SK-N-SH (cell line): ENCODE results near the gene TM2D1. TPM values are rescaled to one million over a fixed set of nuclear protein-coding genes. Genes with fewer than 3 reads are reported as not detected.

ENCODE experiments used
- CTCF ChIA-PET: fragments of 300-600, 350-600 bp; formaldehyde crosslinking; extraction: SDS; loops from one replicate; lab custom pipeline; 2021; lab: Yijun Ruan, JAX
- POLR2A ChIA-PET: fragments of 350-600 bp; sonication (Branson Sonifier 250); formaldehyde crosslinking; extraction: SDS; loops from one replicate; lab custom pipeline; 2020; ENCODE audit warnings: antibody characterized with exemption, inconsistent platforms; lab: Yijun Ruan, JAX
- DNase-seq: peaks from one replicate; pipeline ENCODE4 v3.0.0; 2012
- H2AFZ ChIP-seq: fragments of 200-600 bp; sonication (generic); 2 replicates; pipeline ENCODE4 v1.8.1; 2016; ENCODE audit warnings: antibody characterized with exemption, mild to moderate bottlenecking, low read depth
- H3F3A ChIP-seq: fragments of 200-600 bp; sonication (generic); replicated peaks from 2 replicates; pipeline ENCODE3; 2016; ENCODE audit warnings: antibody characterized with exemption, mild to moderate bottlenecking; ENCODE audit not compliant: insufficient read depth
- H3K27ac ChIP-seq, 2 experiments: fragments of 200-500 bp in 1 of 2; fragments of 200-600 bp in 1 of 2; sonication (Bioruptor generic) in 1 of 2; sonication (generic), shearing (Covaris generic) in 1 of 2; 2 replicates each; pipeline versions ENCODE4 v1.5.1 to v1.6.1; 2014 to 2016; ENCODE audit warnings: low read depth in 2 of 2, inconsistent platforms in 1 of 2, low read length in 1 of 2, mild to moderate bottlenecking in 1 of 2, mixed read lengths in 1 of 2
- H3K27me3 ChIP-seq: fragments of 200-600 bp; sonication (generic), shearing (Covaris generic); 2 replicates; pipeline ENCODE4 v1.6.1; 2016; ENCODE audit warnings: mixed run types; ENCODE audit not compliant: insufficient read depth
- H3K36me3 ChIP-seq, 2 experiments: fragments of 200-500 bp in 1 of 2; fragments of 200-600 bp in 1 of 2; sonication (Bioruptor generic) in 1 of 2; sonication (generic) in 1 of 2; replicated peaks in 1 of 2; 2 replicates each; pipeline versions ENCODE3 to v1.5.1; 2014 to 2016; ENCODE audit warnings: low read length in 1 of 2, mild to moderate bottlenecking in 1 of 2; ENCODE audit not compliant: insufficient read depth in 2 of 2, control insufficient read depth in 1 of 2
- H3K4me1 ChIP-seq, 2 experiments: fragments of 200-500 bp in 1 of 2; fragments of 200-600 bp in 1 of 2; sonication (Bioruptor generic) in 1 of 2; sonication (generic), shearing (Covaris generic) in 1 of 2; 2 replicates each; pipeline versions ENCODE4 v1.5.1 to v1.6.1; 2014 to 2016; ENCODE audit warnings: low read depth in 1 of 2, low read length in 1 of 2, mixed run types in 1 of 2; ENCODE audit not compliant: insufficient read depth in 2 of 2, control insufficient read depth in 1 of 2
- H3K4me2 ChIP-seq: fragments of 200-600 bp; sonication (generic), shearing (Covaris generic); 2 replicates; pipeline ENCODE4 v1.6.1; 2017; ENCODE audit warnings: mixed run types
- H3K4me3 ChIP-seq, 2 experiments: fragments of 200-500 bp in 1 of 2; fragments of 200-600 bp in 1 of 2; sonication (Bioruptor generic) in 1 of 2; sonication (generic), shearing (Covaris generic) in 1 of 2; 2 replicates each; pipeline versions ENCODE4 v1.5.1 to v1.8.1; 2014 to 2016; ENCODE audit warnings: low read depth in 2 of 2, inconsistent platforms in 1 of 2, low read length in 1 of 2, mild to moderate bottlenecking in 1 of 2, mixed read lengths in 1 of 2, moderate library complexity in 1 of 2
- H3K79me2 ChIP-seq: fragments of 200-600 bp; sonication (generic); 2 replicates; pipeline ENCODE4 v1.8.1; 2017; ENCODE audit warnings: mild to moderate bottlenecking; ENCODE audit not compliant: insufficient read depth
- H3K9ac ChIP-seq: fragments of 200-600 bp; sonication (generic); 2 replicates; pipeline ENCODE4 v1.6.1; 2017; ENCODE audit warnings: mixed run types
- H3K9me2 ChIP-seq: fragments of 200-600 bp; sonication (generic); 2 replicates; pipeline ENCODE4 v1.6.1; 2017; ENCODE audit warnings: mixed run types
- H3K9me3 ChIP-seq: fragments of 200-600 bp; sonication (generic); 2 replicates; pipeline ENCODE4 v1.6.1; 2017; ENCODE audit warnings: mixed run types, mild to moderate bottlenecking, moderate library complexity
- H4K20me1 ChIP-seq: fragments of 200-600 bp; sonication (generic); 2 replicates; pipeline ENCODE4 v1.6.1; 2017; ENCODE audit warnings: mild to moderate bottlenecking, mixed run types; ENCODE audit not compliant: insufficient read depth
- ELF1 ChIP-seq: IDR thresholded peaks from 2 replicates; pipeline ENCODE4 v1.4.0; 2012
- EP300 ChIP-seq, 2 experiments: IDR thresholded peaks; 2 replicates each; pipeline versions ENCODE4 v1.4.0 to v1.6.1; 2012; ENCODE audit warnings: borderline replicate concordance in 1 of 2, low read depth in 1 of 2, low read length in 1 of 2
- FOXJ3 ChIP-seq: sonication (generic); formaldehyde crosslinking; IDR thresholded peaks from 2 replicates; pipeline ENCODE4 v1.5.1; 2020; ENCODE audit warnings: mild to moderate bottlenecking, missing genetic modification reagents
- FOXM1 ChIP-seq: IDR thresholded peaks from 2 replicates; pipeline ENCODE4 v1.4.0; 2012; ENCODE audit warnings: low read depth, mild to moderate bottlenecking
- GATA2 ChIP-seq: sonication (generic); formaldehyde crosslinking; IDR thresholded peaks from 2 replicates; pipeline ENCODE4 v1.5.0; 2020; ENCODE audit warnings: mild to moderate bottlenecking, missing genetic modification reagents
- IRF3 ChIP-seq: fragments of 150-350 bp; IDR thresholded peaks from 2 replicates; pipeline ENCODE4 v1.6.1; 2016; ENCODE audit warnings: mild to moderate bottlenecking, low read depth, low read length
- MXI1 ChIP-seq: IDR thresholded peaks from 2 replicates; pipeline ENCODE4 v1.6.1; 2012; ENCODE audit warnings: mild to moderate bottlenecking, low read depth, low read length, improper control_type of control experiment
- NFIC ChIP-seq: IDR thresholded peaks from 2 replicates; pipeline ENCODE4 v1.4.0; 2012; ENCODE audit warnings: borderline replicate concordance
- RCOR1 ChIP-seq: fragments of 150-350 bp; IDR thresholded peaks from 2 replicates; pipeline ENCODE4 v1.6.1; 2017; ENCODE audit warnings: antibody characterized with exemption, low read length
- RXRA ChIP-seq: IDR thresholded peaks from 2 replicates; pipeline ENCODE4 v1.4.0; 2012; ENCODE audit warnings: low read depth, mild to moderate bottlenecking, borderline replicate concordance
- SIN3A ChIP-seq: IDR thresholded peaks from 2 replicates; pipeline ENCODE4 v1.6.1; 2012; ENCODE audit warnings: low read depth, mild to moderate bottlenecking, low read length, moderate library complexity, borderline replicate concordance
- SMC3 ChIP-seq: IDR thresholded peaks from 2 replicates; pipeline ENCODE4 v1.6.1; 2012; ENCODE audit warnings: low read depth, low read length, improper control_type of control experiment
- TAF1 ChIP-seq: IDR thresholded peaks from 2 replicates; pipeline ENCODE4 v1.6.1; 2012; ENCODE audit warnings: low read depth, mild to moderate bottlenecking, low read length, moderate library complexity, borderline replicate concordance
- TCF12 ChIP-seq: IDR thresholded peaks from 2 replicates; pipeline ENCODE4 v1.4.0; 2012
- USF2 ChIP-seq: fragments of 150-350 bp; IDR thresholded peaks from 2 replicates; pipeline ENCODE4 v1.6.1; 2017; ENCODE audit warnings: antibody characterized with exemption, low read length, low read depth, borderline replicate concordance
- YY1 ChIP-seq: IDR thresholded peaks from 2 replicates; pipeline ENCODE4 v1.4.0; 2012; ENCODE audit warnings: low read depth, mild to moderate bottlenecking
- ZBTB33 ChIP-seq: IDR thresholded peaks from 2 replicates; pipeline ENCODE4 v1.4.0; 2012; ENCODE audit warnings: low read depth, borderline replicate concordance
- WGBS: methylation state at CpG from one replicate; pipeline ENCODE4 v1.1.6; 2017; ENCODE audit warnings: low lambda C conversion rate; 5-methylcytosine and 5-hydroxymethylcytosine counted together
- polyA plus RNA-seq, 3 experiments: library from polyadenylated mRNA; depleted of rRNA; stranded (reverse); fragments of >200 nt; gene quantifications; 2 replicates each; pipeline ENCODE4 v1.2.3, GENCODE V29; 2012
- TF ChIP-seq, protein P1 (sequence below): fragments of 200-600 bp; sonication (generic); IDR thresholded peaks from 2 replicates; pipeline ENCODE4 v1.6.1; 2017; ENCODE audit warnings: antibody characterized with exemption, mild to moderate bottlenecking, moderate library complexity
- TF ChIP-seq, protein P2 (sequence below): IDR thresholded peaks from 2 replicates; pipeline ENCODE4; 2012

Gene TM2D1
- polyA plus RNA-seq, 1 of the 3 experiments (the other 2 are of a cell fraction): 58.6 TPM

GRCh38 chr1:61757950-61758349 is 33.0 kb upstream of the TM2D1 start:
- DNase-seq: no peak
- H3K9ac ChIP-seq: no peak overlapping the region
- H3K9me3 ChIP-seq: no peaks in the 10 kb centered on the region
- H3K27me3 ChIP-seq: no peaks in the 10 kb centered on the region
- no peaks in the 10 kb centered on the region for H3K36me3 ChIP-seq
- H3K4me1 ChIP-seq: no peaks in the 10 kb centered on the region; a peak in 2 of 4 replicates
- no peaks in the 10 kb centered on the region for H3K9me2 ChIP-seq
- CTCF ChIA-PET: interaction anchor here (0.8 to 1.2 kb wide), 2 partner anchors 95 to 251 kb away, joined by 3 to 4 read pairs; no protein-coding TSS in a partner anchor
- WGBS: 99% methylated on average over 2 of the region's 2 CpGs
- H3K4me3 ChIP-seq: no peak overlapping the region
- H2AFZ ChIP-seq: no peak overlapping the region
- H3F3A ChIP-seq: no peaks in the 10 kb centered on the region
- no peaks in the 10 kb centered on the region for H3K79me2 ChIP-seq
- H3K4me2 ChIP-seq: no peak overlapping the region
- TF ChIP-seq SIN3A: no peak
- TF ChIP-seq FOXM1: no peak
- no peak for TF ChIP-seq GATA2 (CRISPR knock-in tag)
- no peak for TF ChIP-seq ZBTB33
- TF ChIP-seq ELF1: no peak
- TF ChIP-seq, protein P1, sequence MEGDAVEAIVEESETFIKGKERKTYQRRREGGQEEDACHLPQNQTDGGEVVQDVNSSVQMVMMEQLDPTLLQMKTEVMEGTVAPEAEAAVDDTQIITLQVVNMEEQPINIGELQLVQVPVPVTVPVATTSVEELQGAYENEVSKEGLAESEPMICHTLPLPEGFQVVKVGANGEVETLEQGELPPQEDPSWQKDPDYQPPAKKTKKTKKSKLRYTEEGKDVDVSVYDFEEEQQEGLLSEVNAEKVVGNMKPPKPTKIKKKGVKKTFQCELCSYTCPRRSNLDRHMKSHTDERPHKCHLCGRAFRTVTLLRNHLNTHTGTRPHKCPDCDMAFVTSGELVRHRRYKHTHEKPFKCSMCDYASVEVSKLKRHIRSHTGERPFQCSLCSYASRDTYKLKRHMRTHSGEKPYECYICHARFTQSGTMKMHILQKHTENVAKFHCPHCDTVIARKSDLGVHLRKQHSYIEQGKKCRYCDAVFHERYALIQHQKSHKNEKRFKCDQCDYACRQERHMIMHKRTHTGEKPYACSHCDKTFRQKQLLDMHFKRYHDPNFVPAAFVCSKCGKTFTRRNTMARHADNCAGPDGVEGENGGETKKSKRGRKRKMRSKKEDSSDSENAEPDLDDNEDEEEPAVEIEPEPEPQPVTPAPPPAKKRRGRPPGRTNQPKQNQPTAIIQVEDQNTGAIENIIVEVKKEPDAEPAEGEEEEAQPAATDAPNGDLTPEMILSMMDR: no peak
- TF ChIP-seq SMC3: no peak
- no peak for TF ChIP-seq NFIC
- TF ChIP-seq TCF12: no peak
- no peak for TF ChIP-seq RCOR1
- H3K27ac ChIP-seq: no peak overlapping the region
- POLR2A ChIA-PET: no interaction called here
- H4K20me1 ChIP-seq: no peaks in the 10 kb centered on the region

DNA sequence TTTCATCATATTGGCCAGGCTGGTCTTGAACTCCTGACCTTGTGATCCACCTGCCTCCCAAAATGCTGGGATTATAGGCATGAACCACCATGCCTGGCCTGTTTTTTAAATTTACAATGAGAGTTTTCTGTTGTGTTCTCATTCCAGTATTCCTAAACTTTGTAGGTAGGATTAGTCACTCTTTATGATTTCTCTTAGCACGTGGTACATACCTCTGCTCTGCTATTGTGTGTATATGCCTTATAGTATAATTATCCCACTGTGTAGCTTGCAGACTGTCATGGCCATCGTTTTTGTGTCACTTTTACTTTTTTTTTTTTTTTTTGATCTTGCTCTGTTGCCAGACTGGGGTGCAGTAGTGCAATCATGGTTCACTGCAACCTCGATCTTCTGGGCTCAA is 31.8 kb upstream of the TM2D1 start:
- Histone ChIP-seq H2AFZ (no peak overlapping the region), H3K4me1 (no peaks in the 10 kb centered on the region; a peak in 2 of 4 replicates), H3K27me3 (no peaks in the 10 kb centered on the region), H3K9ac (no peak overlapping the region), H3K36me3 (no peaks in the 10 kb centered on the region), H3K79me2 (no peaks in the 10 kb centered on the region; the same call in 1 of the 2 replicates), H4K20me1 (no peaks in the 10 kb centered on the region), H3K9me3 (no peaks in the 10 kb centered on the region), H3K9me2 (no peaks in the 10 kb centered on the region), H3K4me2 (no peak overlapping the region), H3K27ac (no peak overlapping the region), H3K4me3 (no peak overlapping the region), H3F3A (no peaks in the 10 kb centered on the region)
- WGBS: 66% methylated on average over 3 of the region's 3 CpGs
- no peak for DNase-seq
- POLR2A ChIA-PET: no interaction called here
- CTCF ChIA-PET: interaction anchor here (1.2 kb wide), 1 partner anchor 96 kb away, joined by 3 read pairs; no protein-coding TSS in a partner anchor
- TF ChIP-seq TCF12 (no peak), NFIC (no peak), GATA2 (CRISPR knock-in tag) (no peak), IRF3 (no peak), MXI1 (no peak), RXRA (no peak), YY1 (no peak), TAF1 (no peak), FOXJ3 (CRISPR knock-in tag) (no peak), EP300 (IDR thresholded peaks at IDR 0.05; ENCODE audit: borderline replicate concordance in 1 of 2, low read depth in 1 of 2, low read length in 1 of 2) (no peak), USF2 (no peak)
- TF ChIP-seq, protein P2, sequence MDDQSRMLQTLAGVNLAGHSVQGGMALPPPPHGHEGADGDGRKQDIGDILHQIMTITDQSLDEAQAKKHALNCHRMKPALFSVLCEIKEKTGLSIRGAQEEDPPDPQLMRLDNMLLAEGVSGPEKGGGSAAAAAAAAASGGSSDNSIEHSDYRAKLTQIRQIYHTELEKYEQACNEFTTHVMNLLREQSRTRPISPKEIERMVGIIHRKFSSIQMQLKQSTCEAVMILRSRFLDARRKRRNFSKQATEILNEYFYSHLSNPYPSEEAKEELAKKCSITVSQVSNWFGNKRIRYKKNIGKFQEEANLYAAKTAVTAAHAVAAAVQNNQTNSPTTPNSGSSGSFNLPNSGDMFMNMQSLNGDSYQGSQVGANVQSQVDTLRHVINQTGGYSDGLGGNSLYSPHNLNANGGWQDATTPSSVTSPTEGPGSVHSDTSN: no peak
- TF ChIP-seq, protein P1: no peak
